ENCODE data around the gene SYT1. TPM values are rescaled to one million over a fixed set of nuclear protein-coding genes. Genes with fewer than 3 reads are reported as not detected.

Gene SYT1
- polyA plus RNA-seq, 3 donors, result 0.72 TPM; not detected in 2

DNA sequence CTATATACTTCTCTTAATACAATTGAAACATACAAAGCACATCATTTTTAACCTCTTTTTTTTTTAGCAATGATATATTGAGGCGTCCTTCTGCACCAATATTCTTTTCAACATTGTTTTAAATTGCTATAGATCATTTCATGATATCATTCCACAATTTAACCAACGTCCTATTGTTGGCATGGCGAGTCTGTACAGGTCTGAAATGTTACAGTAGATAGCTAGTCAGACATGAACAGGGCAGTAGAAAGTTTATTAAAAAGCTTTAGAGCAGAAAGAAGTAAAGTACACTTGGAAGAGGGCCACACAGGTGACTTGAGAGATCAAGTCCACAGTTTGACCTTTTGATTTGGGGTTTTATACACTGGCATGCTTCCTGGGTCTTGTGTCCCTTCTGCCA is 547.2 kb downstream of the SYT1 start:
- Histone ChIP-seq H2AFZ (ENCODE audit: insufficient read depth, low read depth, low read length, poor library complexity, severe bottlenecking) (no peak overlapping the region), H3K9ac (ENCODE audit: insufficient read depth, low read length, poor library complexity, severe bottlenecking) (no peak overlapping the region), H3K4me1 (ENCODE audit: control insufficient read depth in 1 of 2, insufficient read depth in 2 of 2, low read length in 2 of 2) (no peaks in the 10 kb centered on the region), H3K9me3 (replicated peaks in 1 of 2; ENCODE audit: control insufficient read depth in 1 of 2, insufficient read depth in 1 of 2, low read length in 2 of 2) (no peaks in the 10 kb centered on the region), H3K4me2 (replicated peaks; ENCODE audit: extremely low read depth, low read length, poor library complexity, severe bottlenecking) (no peak overlapping the region), H4K20me1 (ENCODE audit: insufficient read depth, low read length) (no peaks in the 10 kb centered on the region), H3K36me3 (replicated peaks in 1 of 2; ENCODE audit: control insufficient read depth in 1 of 2, insufficient read depth in 2 of 2, low read length in 2 of 2) (no peaks in the 10 kb centered on the region), H3K27ac (ENCODE audit: low read depth in 1 of 2, low read length in 2 of 2) (no peak overlapping the region), H3K4me3 (replicated peaks in 1 of 3; ENCODE audit: low read depth in 2 of 3, low read length in 3 of 3) (no peak overlapping the region), H3K79me2 (ENCODE audit: insufficient read depth, low read length) (no peaks in the 10 kb centered on the region), H3K27me3 (ENCODE audit: control insufficient read depth in 2 of 2, insufficient read depth in 2 of 2, low read length in 2 of 2) (no peaks in the 10 kb centered on the region)
- no peak for DNase-seq
- H3K27me3 Mint-ChIP-seq (ENCODE audit: low read depth in 3 of 3), result no peaks in the 10 kb centered on the region
- no peaks in the 10 kb centered on the region for H3K4me1 Mint-ChIP-seq
- H3K36me3 Mint-ChIP-seq, result no peaks in the 10 kb centered on the region
- TF ChIP-seq, protein P1, sequence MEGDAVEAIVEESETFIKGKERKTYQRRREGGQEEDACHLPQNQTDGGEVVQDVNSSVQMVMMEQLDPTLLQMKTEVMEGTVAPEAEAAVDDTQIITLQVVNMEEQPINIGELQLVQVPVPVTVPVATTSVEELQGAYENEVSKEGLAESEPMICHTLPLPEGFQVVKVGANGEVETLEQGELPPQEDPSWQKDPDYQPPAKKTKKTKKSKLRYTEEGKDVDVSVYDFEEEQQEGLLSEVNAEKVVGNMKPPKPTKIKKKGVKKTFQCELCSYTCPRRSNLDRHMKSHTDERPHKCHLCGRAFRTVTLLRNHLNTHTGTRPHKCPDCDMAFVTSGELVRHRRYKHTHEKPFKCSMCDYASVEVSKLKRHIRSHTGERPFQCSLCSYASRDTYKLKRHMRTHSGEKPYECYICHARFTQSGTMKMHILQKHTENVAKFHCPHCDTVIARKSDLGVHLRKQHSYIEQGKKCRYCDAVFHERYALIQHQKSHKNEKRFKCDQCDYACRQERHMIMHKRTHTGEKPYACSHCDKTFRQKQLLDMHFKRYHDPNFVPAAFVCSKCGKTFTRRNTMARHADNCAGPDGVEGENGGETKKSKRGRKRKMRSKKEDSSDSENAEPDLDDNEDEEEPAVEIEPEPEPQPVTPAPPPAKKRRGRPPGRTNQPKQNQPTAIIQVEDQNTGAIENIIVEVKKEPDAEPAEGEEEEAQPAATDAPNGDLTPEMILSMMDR (IDR thresholded peaks at IDR 0.05), result no peak
- intact Hi-C loops (cut with micrococcal nuclease), result no loop called here
- H3K27ac Mint-ChIP-seq, result no peak overlapping the region
- no peak overlapping the region for H3K4me3 Mint-ChIP-seq
- H3K9me3 Mint-ChIP-seq, result no peaks in the 10 kb centered on the region
- WGBS (ENCODE audit: insufficient coverage), result 100% methylated on average over 1 of the region's 3 CpGs

DNA sequence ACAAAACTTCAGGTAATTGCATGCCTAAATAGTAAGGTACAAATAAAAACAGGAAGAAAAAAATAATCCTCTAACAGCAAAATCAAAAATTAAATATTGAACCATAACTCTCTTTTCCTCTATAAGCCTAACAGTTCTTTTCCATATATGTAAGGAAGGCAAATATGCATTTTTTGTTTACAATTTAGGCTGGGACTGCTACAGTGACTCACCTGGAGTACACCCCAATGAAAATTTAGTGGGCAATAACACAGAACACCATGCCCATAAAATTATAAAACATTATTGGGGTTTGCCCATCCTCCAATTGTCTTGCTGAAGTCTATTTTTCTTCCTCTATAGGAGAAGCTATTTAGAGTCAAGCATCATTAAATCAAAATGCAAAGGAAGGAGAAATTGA is 549.2 kb downstream of the SYT1 start:
- Histone ChIP-seq H3K9ac (ENCODE audit: insufficient read depth, low read length, poor library complexity, severe bottlenecking) (no peak overlapping the region), H2AFZ (ENCODE audit: insufficient read depth, low read depth, low read length, poor library complexity, severe bottlenecking) (no peak overlapping the region), H3K9me3 (replicated peaks in 1 of 2; ENCODE audit: control insufficient read depth in 1 of 2, insufficient read depth in 1 of 2, low read length in 2 of 2) (no peaks in the 10 kb centered on the region), H3K27me3 (ENCODE audit: control insufficient read depth in 2 of 2, insufficient read depth in 2 of 2, low read length in 2 of 2) (no peaks in the 10 kb centered on the region), H3K79me2 (ENCODE audit: insufficient read depth, low read length) (no peaks in the 10 kb centered on the region), H3K27ac (ENCODE audit: low read depth in 1 of 2, low read length in 2 of 2) (no peak overlapping the region), H4K20me1 (ENCODE audit: insufficient read depth, low read length) (no peaks in the 10 kb centered on the region), H3K4me2 (replicated peaks; ENCODE audit: extremely low read depth, low read length, poor library complexity, severe bottlenecking) (no peak overlapping the region), H3K4me3 (replicated peaks in 1 of 3; ENCODE audit: low read depth in 2 of 3, low read length in 3 of 3) (no peak overlapping the region), H3K4me1 (ENCODE audit: control insufficient read depth in 1 of 2, insufficient read depth in 2 of 2, low read length in 2 of 2) (no peaks in the 10 kb centered on the region), H3K36me3 (replicated peaks in 1 of 2; ENCODE audit: control insufficient read depth in 1 of 2, insufficient read depth in 2 of 2, low read length in 2 of 2) (no peaks in the 10 kb centered on the region)
- Mint-ChIP-seq H3K27ac (no peak overlapping the region), H3K36me3 (no peaks in the 10 kb centered on the region), H3K27me3 (ENCODE audit: low read depth in 3 of 3) (no peaks in the 10 kb centered on the region), H3K4me3 (no peak overlapping the region), H3K9me3 (no peaks in the 10 kb centered on the region), H3K4me1 (no peaks in the 10 kb centered on the region)
- TF ChIP-seq, protein P1 (IDR thresholded peaks at IDR 0.05), result no peak
- no peak for DNase-seq
- intact Hi-C loops (cut with micrococcal nuclease), result no loop called here

All from CD14-positive monocyte (primary cell).